Mucosa of rectum (tissue), 2 donors: ENCODE measurements around the gene XAF1.

ENCODE experiments used
- H3K27ac ChIP-seq, 2 donors: one replicate each; pipeline ENCODE4 v1.7.0; 2013; ENCODE audit warnings: inconsistent platforms in 2 of 2, low read depth in 2 of 2, low read length in 2 of 2
- H3K27me3 ChIP-seq, 2 donors: one replicate each; pipeline ENCODE4 v1.7.0; 2013; ENCODE audit warnings: low read length in 2 of 2; ENCODE audit not compliant: control insufficient read depth in 2 of 2, insufficient read depth in 2 of 2
- H3K36me3 ChIP-seq, 2 donors: one replicate each; pipeline ENCODE4 v1.7.0; 2013; ENCODE audit warnings: low read length in 2 of 2; ENCODE audit not compliant: control insufficient read depth in 2 of 2, insufficient read depth in 2 of 2
- H3K4me1 ChIP-seq, 2 donors: one replicate each; pipeline ENCODE4 v1.7.0; 2013; ENCODE audit warnings: low read length in 2 of 2, mild to moderate bottlenecking in 1 of 2; ENCODE audit not compliant: control insufficient read depth in 2 of 2, insufficient read depth in 2 of 2
- H3K4me3 ChIP-seq, 2 donors: one replicate each; pipeline ENCODE4 v1.7.0; 2013; ENCODE audit warnings: low read length in 2 of 2
- H3K9ac ChIP-seq, 2 donors: one replicate each; pipeline ENCODE4 v1.7.0; 2013; ENCODE audit warnings: low read length in 2 of 2, low read depth in 1 of 2, mild to moderate bottlenecking in 1 of 2
- H3K9me3 ChIP-seq, 2 donors: one replicate each; pipeline ENCODE4 v1.7.0; 2013; ENCODE audit warnings: low read length in 2 of 2; ENCODE audit not compliant: control insufficient read depth in 2 of 2
- donor health status: healthy.
- donor health status: Normal muscosa, but diverticular disease.

Gene XAF1

GRCh38 chr17:6775871-6776405 is 20.1 kb downstream of the XAF1 start, which contains the start of gene FBXO39:
FBXO39 (plus strand) TSS chr17:6776215; CDS start chr17:6779869, 3,654 bp downstream.
- Histone ChIP-seq H3K4me1 (no peaks in the 10 kb centered on the region), H3K9me3 (peaks cover 0 to 2% of the 10 kb centered on the region in 2 donors), H3K4me3 (no peak within 1 kb of the TSS), H3K9ac (no peak within 1 kb of the TSS), H3K27ac (no peak within 1 kb of the TSS), H3K27me3 (peaks cover 4 to 6% of the 10 kb centered on the region in 2 donors), H3K36me3 (peaks cover 12 to 25% of the 10 kb centered on the region in 2 donors)

GRCh38 chr17:6779411-6779810 is 23.6 kb downstream of the XAF1 start:
- Histone ChIP-seq H3K9ac (no peak overlapping the region), H3K9me3 (peaks cover 0 to 2% of the 10 kb centered on the region in 2 donors)

DNA sequence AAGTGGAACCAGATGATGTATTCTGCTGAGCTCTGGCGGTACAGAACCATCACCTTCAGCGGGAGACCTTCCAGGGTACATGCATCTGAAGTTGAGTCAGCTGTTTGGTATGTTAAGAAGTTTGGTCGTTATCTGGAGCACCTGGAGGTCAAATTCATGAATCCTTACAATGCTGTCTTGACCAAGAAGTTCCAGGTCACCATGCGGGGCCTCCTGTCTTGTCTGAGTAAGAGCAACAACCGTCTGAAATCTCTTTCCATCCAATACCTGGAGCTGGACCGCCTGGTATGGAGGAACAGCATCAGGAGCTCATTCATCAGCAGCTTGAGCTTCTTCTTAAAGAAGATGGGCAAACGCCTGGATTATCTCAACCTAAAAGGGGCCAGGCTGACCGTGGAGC is 24.2 kb downstream of the XAF1 start:
- no peaks in the 10 kb centered on the region for H3K36me3 ChIP-seq
- peaks cover 0 to 2% of the 10 kb centered on the region in 2 donors for H3K9me3 ChIP-seq
- no peaks in the 10 kb centered on the region for H3K4me1 ChIP-seq
- no peak overlapping the region for H3K4me3 ChIP-seq
- no peak overlapping the region for H3K9ac ChIP-seq
- peaks cover 4 to 9% of the 10 kb centered on the region in 2 donors for H3K27me3 ChIP-seq
- H3K27ac ChIP-seq: no peak overlapping the region

More at GRCh38 chr17:6779411-6779810, 23.6 kb downstream of the XAF1 start:
- no peaks in the 10 kb centered on the region for H3K4me1 ChIP-seq
- H3K27ac ChIP-seq: no peak overlapping the region
- no peak overlapping the region for H3K4me3 ChIP-seq
- H3K27me3 ChIP-seq: peaks cover 4 to 9% of the 10 kb centered on the region in 2 donors
- no peaks in the 10 kb centered on the region for H3K36me3 ChIP-seq

DNA sequence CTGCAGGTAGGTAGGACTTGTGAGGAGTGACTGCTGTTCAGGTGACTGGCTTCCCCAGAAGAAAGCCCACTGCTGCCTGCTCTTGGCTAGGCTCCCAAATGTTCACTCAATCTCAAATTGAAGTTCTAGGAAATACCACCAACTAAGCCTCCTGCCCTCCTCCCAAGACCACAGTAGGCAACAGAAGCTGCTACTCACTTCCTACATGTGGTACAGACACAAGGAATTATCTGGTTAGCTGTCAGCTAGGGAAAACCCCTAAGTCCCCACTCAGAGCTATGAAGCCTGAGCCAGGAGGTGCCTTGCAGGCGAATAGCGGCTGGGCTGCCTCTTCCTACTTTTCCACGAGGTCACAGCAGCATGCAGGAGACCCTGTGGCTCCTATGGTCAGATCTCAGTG is 25.0 kb downstream of the XAF1 start:
- no peaks in the 10 kb centered on the region for H3K9me3 ChIP-seq
- no peaks in the 10 kb centered on the region for H3K36me3 ChIP-seq
- H3K4me1 ChIP-seq: no peaks in the 10 kb centered on the region

GRCh38 chr17:6782244-6782643 is 26.4 kb downstream of the XAF1 start:
- H3K4me3 ChIP-seq: no peak overlapping the region
- H3K9me3 ChIP-seq: no peaks in the 10 kb centered on the region
- peaks cover 4 to 11% of the 10 kb centered on the region in 2 donors for H3K27me3 ChIP-seq
- H3K4me1 ChIP-seq: no peaks in the 10 kb centered on the region
- H3K9ac ChIP-seq: no peak overlapping the region
- no peaks in the 10 kb centered on the region for H3K36me3 ChIP-seq
- H3K27ac ChIP-seq: no peak overlapping the region

More for the DNA sequence above, 25.0 kb downstream of the XAF1 start:
- no peak overlapping the region for H3K27ac ChIP-seq
- H3K27me3 ChIP-seq: peaks cover 4 to 9% of the 10 kb centered on the region in 2 donors
- H3K4me3 ChIP-seq: no peak overlapping the region
- no peak overlapping the region for H3K9ac ChIP-seq

DNA sequence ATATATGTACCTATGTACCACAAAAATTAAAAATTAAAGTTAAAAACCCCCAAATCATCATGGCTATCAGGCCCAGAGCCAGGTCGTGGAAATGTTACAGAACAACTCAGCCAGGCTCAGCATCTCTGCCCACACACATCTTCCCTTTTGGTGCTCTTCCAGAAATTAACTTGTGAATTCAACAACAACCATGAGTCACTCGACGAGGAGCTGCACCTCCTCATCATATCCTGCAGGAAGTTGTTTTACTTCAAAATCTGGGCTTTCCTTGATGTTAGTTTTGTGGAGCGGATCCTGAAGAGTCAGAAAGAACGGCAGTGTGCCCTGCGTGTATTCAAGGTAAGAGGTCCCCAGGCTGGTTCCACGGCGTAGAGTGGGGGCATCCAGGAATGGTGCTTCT is 30.8 kb downstream of the XAF1 start:
- Histone ChIP-seq H3K4me1 (no peaks in the 10 kb centered on the region), H3K4me3 (no peak overlapping the region), H3K9me3 (no peaks in the 10 kb centered on the region), H3K36me3 (no peaks in the 10 kb centered on the region), H3K27me3 (peaks cover 7 to 8% of the 10 kb centered on the region in 2 donors), H3K27ac (no peak overlapping the region), H3K9ac (no peak overlapping the region)

- no peak overlapping the region for H3K4me3 ChIP-seq
- H3K9me3 ChIP-seq: no peaks in the 10 kb centered on the region
- H3K27ac ChIP-seq: no peak overlapping the region
- H3K4me1 ChIP-seq: no peaks in the 10 kb centered on the region
- H3K36me3 ChIP-seq: no peaks in the 10 kb centered on the region
- H3K9ac ChIP-seq: no peak overlapping the region
- H3K27me3 ChIP-seq: peaks cover 7 to 10% of the 10 kb centered on the region in 2 donors
Observed at GRCh38 chr17:6787081-6787693, 31.3 kb downstream of the XAF1 start.

DNA sequence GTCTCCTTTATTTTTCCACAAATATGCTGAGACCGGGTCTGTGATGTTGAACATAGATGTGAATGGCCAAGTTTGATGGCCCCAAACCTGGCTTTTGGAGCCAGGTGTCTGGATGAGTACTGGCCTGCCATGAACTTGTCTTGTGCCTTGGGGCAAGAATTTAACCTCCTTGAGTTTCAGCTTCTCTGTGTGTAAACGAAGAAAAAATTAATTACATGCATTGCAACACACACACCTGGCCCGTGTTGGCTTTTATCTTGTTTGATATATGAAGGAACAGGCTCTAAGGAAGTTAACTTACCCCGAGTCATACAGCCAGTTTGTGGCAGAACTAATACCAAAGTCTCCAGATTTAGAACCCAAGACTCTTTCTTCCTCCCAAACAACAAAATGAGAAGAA is 33.3 kb downstream of the XAF1 start:
- no peak overlapping the region for H3K9ac ChIP-seq
- H3K9me3 ChIP-seq: no peaks in the 10 kb centered on the region
- no peak overlapping the region for H3K27ac ChIP-seq
- no peaks in the 10 kb centered on the region for H3K4me1 ChIP-seq
- peaks cover 7 to 9% of the 10 kb centered on the region in 2 donors for H3K27me3 ChIP-seq
- no peaks in the 10 kb centered on the region for H3K36me3 ChIP-seq
- H3K4me3 ChIP-seq: no peak overlapping the region

- Histone ChIP-seq H3K9ac (no peak overlapping the region), H3K9me3 (no peaks in the 10 kb centered on the region), H3K27ac (no peak overlapping the region), H3K27me3 (peaks cover 4 to 9% of the 10 kb centered on the region in 2 donors), H3K36me3 (no peaks in the 10 kb centered on the region), H3K4me1 (no peaks in the 10 kb centered on the region), H3K4me3 (no peak overlapping the region)
Observed at GRCh38 chr17:6793748-6794493, 38.1 kb downstream of the XAF1 start.
